GM06990 (cell line): ENCODE measurements around the gene BRICD5.

Experiments
- DNase-seq: peaks from one replicate; pipeline ENCODE4 v3.0.0-alpha.2; 2011; ENCODE audit not compliant: insufficient read length; ENCODE audit errors: extremely low read depth
- H3K27me3 ChIP-seq: replicated peaks from 2 replicates; pipeline ENCODE4 v1.6.0; 2011; ENCODE audit warnings: low read length; ENCODE audit not compliant: control insufficient read depth, insufficient read depth
- H3K36me3 ChIP-seq: 2 replicates; pipeline ENCODE4 v1.5.1; 2011; ENCODE audit warnings: low read length; ENCODE audit not compliant: control insufficient read depth, insufficient read depth
- H3K4me3 ChIP-seq: replicated peaks from 2 replicates; pipeline ENCODE4 v1.5.1; 2011; ENCODE audit warnings: low read depth, mild to moderate bottlenecking, control low read depth, low read length
- TF ChIP-seq, protein P1 (sequence below): IDR thresholded peaks from 2 replicates; pipeline ENCODE4 v1.5.1; 2011; ENCODE audit warnings: low read length, control low read depth, mild to moderate bottlenecking, inconsistent platforms; ENCODE audit not compliant: insufficient read depth, poor library complexity, severe bottlenecking

BRICD5 gene

DNA sequence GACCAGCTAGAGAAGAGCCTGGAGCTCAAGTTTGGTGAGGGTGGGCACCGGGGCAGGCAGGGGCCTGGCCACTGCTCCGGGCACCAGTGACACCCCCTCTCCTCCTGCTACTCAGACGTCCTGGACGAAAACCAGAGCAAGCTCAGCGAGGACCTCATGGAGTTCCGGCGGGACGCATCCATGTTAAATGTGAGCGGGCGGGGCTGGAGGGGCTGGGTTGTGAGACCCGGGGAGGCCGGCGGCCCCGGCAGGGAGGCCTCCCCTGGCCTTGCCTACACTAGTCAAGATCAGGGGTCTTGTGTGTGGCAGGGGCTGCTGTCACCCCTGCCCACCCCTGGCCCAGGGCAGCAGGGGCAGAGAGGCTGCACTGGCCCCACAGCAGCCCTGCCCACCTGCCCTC, 37.3 kb downstream of the BRICD5 start:
- peaks cover 36% of the 10 kb centered on the region for H3K36me3 ChIP-seq

DNA sequence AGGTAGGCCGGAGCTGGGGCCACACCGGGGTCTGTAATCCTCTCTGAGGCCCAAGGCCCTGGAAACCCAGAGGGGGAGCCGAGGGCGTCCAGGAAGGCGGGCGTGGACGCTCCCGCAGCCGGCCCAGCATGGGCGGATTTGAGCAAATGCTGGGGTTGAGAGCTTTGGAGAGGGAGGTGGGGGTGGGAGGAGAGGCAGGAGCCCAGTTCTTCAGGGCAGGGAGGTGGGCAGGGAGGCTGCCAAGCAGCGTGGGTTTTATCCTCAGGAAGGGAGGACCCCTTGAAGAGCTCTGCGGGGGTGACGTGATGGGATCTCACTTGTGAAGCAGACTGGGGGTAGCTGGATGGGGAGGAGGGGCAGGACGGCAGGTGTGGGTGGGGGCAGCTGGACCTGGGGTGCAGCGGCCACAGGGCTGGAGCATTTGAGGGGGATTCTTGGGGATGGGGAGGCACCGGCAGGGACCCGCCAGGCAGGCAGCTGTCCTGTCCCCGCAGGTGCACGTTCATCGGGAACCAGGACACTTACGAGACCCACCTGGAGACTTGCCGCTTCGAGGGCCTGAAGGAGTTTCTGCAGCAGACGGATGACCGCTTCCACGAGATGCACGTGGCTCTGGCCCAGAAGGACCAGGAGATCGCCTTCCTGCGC, 37.9 kb downstream of the BRICD5 start:
- TF ChIP-seq, protein P1, sequence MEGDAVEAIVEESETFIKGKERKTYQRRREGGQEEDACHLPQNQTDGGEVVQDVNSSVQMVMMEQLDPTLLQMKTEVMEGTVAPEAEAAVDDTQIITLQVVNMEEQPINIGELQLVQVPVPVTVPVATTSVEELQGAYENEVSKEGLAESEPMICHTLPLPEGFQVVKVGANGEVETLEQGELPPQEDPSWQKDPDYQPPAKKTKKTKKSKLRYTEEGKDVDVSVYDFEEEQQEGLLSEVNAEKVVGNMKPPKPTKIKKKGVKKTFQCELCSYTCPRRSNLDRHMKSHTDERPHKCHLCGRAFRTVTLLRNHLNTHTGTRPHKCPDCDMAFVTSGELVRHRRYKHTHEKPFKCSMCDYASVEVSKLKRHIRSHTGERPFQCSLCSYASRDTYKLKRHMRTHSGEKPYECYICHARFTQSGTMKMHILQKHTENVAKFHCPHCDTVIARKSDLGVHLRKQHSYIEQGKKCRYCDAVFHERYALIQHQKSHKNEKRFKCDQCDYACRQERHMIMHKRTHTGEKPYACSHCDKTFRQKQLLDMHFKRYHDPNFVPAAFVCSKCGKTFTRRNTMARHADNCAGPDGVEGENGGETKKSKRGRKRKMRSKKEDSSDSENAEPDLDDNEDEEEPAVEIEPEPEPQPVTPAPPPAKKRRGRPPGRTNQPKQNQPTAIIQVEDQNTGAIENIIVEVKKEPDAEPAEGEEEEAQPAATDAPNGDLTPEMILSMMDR = no peak
- H3K36me3 ChIP-seq = peaks cover 40% of the 10 kb centered on the region
- no peaks in the 10 kb centered on the region for H3K27me3 ChIP-seq

More for the DNA sequence above, 37.3 kb downstream of the BRICD5 start:
- H3K4me3 ChIP-seq = no peak overlapping the region
- no peak for DNase-seq
- H3K27me3 ChIP-seq = no peaks in the 10 kb centered on the region
- TF ChIP-seq, protein P1 = no peak

DNA sequence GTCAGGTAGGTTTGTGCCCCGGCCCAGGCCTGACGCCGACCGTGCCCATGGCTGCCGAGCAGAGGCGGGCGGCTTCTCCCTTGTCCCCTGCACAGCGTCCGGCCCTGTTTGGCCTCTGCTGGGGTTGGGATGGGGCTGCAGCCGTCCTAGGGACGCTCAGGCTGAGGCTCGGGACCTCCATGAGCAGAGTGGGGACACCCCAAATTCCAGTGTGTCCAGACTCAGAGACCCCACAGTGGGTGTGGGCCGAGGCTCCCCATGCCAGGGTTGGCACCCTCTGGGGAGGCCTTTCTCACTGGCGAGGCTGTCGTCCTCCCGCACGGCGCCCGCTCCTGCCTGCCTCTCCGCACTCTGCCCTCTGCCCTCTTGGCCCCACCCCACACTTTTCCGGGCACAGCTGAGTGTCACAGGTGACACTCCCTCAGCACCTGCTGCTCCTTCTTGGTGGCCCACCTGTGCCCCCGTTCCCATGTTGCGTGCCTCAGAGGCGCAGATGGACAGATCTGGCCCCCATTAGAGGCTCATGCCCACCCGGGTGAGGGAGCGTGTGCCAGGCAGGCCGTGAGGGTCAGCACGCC, 39.0 kb downstream of the BRICD5 start:
- Histone ChIP-seq H3K27me3 (no peaks in the 10 kb centered on the region), H3K36me3 (peaks cover 37% of the 10 kb centered on the region), H3K4me3 (no peak overlapping the region)
- DNase-seq = no peak
- TF ChIP-seq, protein P1 = no peak

More for the DNA sequence above, 37.9 kb downstream of the BRICD5 start:
- DNase-seq = no peak
- no peak overlapping the region for H3K4me3 ChIP-seq

DNA sequence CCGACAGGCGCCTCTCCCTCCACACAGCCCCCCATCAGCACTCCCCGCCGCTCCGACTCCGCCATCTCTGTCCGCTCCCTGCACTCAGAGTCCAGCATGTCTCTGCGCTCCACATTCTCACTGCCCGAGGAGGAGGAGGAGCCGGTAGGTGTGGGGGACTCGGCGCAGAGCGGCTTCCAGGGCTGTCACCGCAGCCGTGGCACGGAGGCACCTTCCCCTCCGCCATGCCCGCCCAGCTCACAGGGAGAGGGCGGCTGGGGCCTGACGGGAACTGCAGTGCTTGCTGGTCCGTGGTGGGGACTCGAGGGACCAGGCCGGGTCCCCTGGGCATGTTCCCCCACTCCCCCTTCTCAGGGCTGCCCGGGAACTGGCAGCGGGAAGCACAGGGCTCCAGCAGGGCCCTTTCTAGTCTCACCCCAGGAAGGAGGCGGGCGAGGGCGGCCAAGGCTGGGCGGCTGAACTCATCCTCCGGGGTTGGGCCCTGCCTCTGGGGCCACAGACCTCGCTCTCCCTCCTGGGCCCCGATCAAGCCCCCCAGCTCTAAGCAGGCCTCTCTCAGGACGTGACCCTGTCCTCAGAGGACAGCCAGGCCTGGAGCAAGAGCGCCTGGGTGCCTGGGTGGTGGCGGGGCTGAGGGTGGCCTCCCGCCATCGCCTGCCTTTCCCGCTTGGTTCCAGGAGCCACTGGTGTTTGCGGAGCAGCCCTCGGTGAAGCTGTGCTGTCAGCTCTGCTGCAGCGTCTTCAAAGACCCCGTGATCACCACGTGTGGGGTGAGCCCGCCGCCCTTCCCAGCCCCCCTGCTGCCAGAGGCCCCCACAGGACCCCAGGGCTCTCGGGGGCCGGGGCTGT, 39.9 kb downstream of the BRICD5 start:
- H3K36me3 ChIP-seq = peaks cover 33% of the 10 kb centered on the region
- H3K4me3 ChIP-seq = no peak overlapping the region
- no peak for DNase-seq
- no peaks in the 10 kb centered on the region for H3K27me3 ChIP-seq
- TF ChIP-seq, protein P1 = no peak

DNA sequence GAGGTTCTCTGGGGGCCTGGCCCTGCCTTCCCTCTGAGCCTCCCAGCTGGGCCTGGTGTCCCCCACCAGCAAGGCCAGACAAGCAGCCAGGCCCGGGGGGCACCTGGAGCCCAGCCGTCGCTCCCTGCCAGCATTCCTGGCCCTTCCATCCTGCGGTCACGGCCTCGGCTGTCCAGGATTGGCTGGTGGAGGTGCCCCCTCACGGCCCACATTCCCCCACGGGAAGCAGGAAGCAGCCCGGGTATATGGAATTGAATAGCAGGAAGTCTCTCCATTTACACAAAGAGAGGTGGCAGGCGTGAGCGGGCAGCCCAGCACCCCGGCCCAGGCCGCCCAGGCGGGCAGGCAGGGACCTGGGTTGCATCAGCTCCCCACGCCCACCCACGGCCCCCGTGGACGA, 40.6 kb downstream of the BRICD5 start:
- no peak for DNase-seq
- H3K4me3 ChIP-seq = no peak overlapping the region
- TF ChIP-seq, protein P1 = no peak
- no peaks in the 10 kb centered on the region for H3K27me3 ChIP-seq
- peaks cover 30% of the 10 kb centered on the region for H3K36me3 ChIP-seq
